Upper lobe of right lung (tissue), 1 donor: ENCODE data around the gene TBCD. TPM values are rescaled to one million over a fixed set of nuclear protein-coding genes. Genes with fewer than 3 reads are reported as not detected.

ENCODE experiments used
- ATAC-seq: fragments of 200-7000 bp; cut with Tn5 transposase; one replicate; pipeline ENCODE4 v1.9.1; 2020; ENCODE audit warnings: mild to moderate bottlenecking, moderate library complexity
- DNase-seq: peaks from one replicate; pipeline ENCODE4 v3.0.0-alpha.2; 2020
- H3K27ac ChIP-seq: fragments of 200-600 bp; one replicate; pipeline ENCODE4 v1.8.0; 2022
- H3K27me3 ChIP-seq: fragments of 200-600 bp; one replicate; pipeline ENCODE4 v1.8.0; 2022; ENCODE audit warnings: mild to moderate bottlenecking
- H3K36me3 ChIP-seq: fragments of 200-600 bp; one replicate; pipeline ENCODE4 v1.8.0; 2022
- H3K4me1 ChIP-seq: fragments of 200-600 bp; one replicate; pipeline ENCODE4 v1.8.0; 2022
- H3K4me3 ChIP-seq: fragments of 200-600 bp; one replicate; pipeline ENCODE4 v1.8.0; 2022; ENCODE audit warnings: mild to moderate bottlenecking
- H3K9me3 ChIP-seq: fragments of 200-600 bp; one replicate; pipeline ENCODE4 v1.8.0; 2022
- intact Hi-C: fragments of 100-400 bp; cut with DNase I; formaldehyde crosslinking; loops from one replicate; pipeline ENCODE4 v1.11.0; 2022
- total RNA-seq: library from RNA; stranded (reverse); fragmentation: NEBNext Ultra II Directional; extraction: Animal tissue kit (Norgen Biotek cat#: 25700); gene quantifications from one replicate; pipeline ENCODE4 v1.2.1, GENCODE V29; 2021
- TF ChIP-seq, protein P1 (sequence below): fragments of 200-600 bp; IDR thresholded peaks from one replicate; pipeline ENCODE4 v1.8.0; 2022; ENCODE audit warnings: antibody characterized with exemption
- donor health status: DM: no; HTN: yes; CAD: no; lungs with severe emphysema.

The TBCD gene
- total RNA-seq, 1 donor from 2014 or later = 84.5 TPM

DNA sequence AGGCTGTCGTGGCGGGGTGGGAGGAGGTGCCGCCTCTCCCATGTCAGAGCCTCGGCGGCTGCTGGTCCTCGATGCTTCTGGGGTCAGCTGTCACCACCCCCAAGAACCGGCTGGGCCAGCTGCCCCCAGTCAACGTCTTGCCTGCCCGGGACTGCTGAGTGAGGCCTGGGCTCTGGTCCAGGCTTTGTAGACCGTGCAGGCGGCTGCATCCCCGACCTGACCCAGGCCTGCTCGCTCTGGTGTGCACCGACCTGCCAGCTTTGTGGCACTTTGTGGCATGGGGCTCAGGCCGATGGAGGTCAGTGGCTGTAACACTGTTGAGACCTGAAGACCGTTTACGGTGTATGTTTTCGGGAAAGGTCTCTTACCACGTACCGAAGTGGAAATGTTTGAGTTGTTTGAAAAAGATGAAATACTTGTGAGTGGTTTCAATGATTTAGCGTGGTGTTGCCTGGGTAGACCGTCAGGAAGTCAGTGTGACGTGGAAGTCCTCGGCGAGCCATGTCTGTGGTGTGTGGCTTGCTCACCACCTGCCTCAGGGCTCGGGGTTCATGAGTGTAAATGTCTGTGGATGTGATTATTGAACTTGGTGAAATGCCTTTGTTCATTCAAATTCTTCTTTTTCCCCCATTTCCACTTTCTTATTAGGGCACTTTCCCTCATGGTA, 141.2 kb downstream of the TBCD start:
- Histone ChIP-seq H3K27me3 (no peaks in the 10 kb centered on the region), H3K4me3 (no peak overlapping the region), H3K9me3 (no peaks in the 10 kb centered on the region), H3K4me1 (peaks cover 36% of the 10 kb centered on the region), H3K36me3 (no peaks in the 10 kb centered on the region), H3K27ac (peak overlapping the region; percentile 52)
- intact Hi-C loops = no loop called here
- ATAC-seq (peak; percentile 5), DNase-seq (peak; percentile 82)
- TF ChIP-seq, protein P1, sequence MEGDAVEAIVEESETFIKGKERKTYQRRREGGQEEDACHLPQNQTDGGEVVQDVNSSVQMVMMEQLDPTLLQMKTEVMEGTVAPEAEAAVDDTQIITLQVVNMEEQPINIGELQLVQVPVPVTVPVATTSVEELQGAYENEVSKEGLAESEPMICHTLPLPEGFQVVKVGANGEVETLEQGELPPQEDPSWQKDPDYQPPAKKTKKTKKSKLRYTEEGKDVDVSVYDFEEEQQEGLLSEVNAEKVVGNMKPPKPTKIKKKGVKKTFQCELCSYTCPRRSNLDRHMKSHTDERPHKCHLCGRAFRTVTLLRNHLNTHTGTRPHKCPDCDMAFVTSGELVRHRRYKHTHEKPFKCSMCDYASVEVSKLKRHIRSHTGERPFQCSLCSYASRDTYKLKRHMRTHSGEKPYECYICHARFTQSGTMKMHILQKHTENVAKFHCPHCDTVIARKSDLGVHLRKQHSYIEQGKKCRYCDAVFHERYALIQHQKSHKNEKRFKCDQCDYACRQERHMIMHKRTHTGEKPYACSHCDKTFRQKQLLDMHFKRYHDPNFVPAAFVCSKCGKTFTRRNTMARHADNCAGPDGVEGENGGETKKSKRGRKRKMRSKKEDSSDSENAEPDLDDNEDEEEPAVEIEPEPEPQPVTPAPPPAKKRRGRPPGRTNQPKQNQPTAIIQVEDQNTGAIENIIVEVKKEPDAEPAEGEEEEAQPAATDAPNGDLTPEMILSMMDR = no peak

DNA sequence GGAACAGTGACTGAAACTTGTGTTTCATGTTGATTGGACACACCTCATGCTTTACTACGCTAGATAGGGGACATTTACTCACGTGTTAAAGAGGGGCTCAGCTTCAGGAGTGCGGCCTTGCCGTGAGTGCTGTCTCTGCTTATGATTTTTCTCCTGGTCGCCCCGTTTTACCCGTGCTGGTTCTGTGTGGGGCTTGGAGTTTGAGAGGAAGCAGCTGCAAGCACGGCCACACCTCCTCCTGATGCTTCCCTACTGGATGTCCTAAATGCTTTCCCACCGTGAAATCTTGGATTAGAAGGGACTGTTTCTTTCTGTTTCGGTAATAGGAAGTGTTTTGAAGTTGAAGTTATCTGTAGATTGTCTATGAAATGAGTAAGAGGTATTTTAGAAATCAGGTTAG, 141.9 kb downstream of the TBCD start:
- Histone ChIP-seq H3K27me3 (no peaks in the 10 kb centered on the region), H3K27ac (peak overlapping the region; percentile 52), H3K9me3 (no peaks in the 10 kb centered on the region), H3K4me1 (peaks cover 36% of the 10 kb centered on the region), H3K36me3 (no peaks in the 10 kb centered on the region), H3K4me3 (no peak overlapping the region)
- TF ChIP-seq, protein P1 = no peak
- no peak for ATAC-seq
- DNase-seq = no peak
- intact Hi-C loops = no loop called here

DNA sequence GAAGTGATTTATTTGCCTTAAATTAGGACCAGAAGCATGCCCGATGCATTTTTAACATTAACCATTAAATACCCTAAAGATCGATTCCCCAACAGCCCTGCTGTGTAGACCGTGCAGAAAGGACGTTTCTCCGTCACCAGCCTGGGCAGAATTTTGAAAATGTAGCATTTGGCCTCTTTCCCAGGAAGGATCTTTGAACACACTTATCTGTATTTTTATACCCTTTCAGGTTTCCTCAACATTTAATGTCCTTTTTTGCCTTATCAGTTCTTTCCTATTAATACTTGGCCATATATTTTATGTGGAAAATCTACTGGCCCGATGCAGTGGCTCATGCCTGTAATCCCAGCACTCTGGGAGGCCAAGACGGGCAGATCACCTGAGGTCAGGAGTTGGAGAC, 142.5 kb downstream of the TBCD start:
- intact Hi-C loops = no loop called here
- ATAC-seq (no peak), DNase-seq (no peak)
- no peaks in the 10 kb centered on the region for H3K36me3 ChIP-seq
- peaks cover 36% of the 10 kb centered on the region for H3K4me1 ChIP-seq
- H3K27me3 ChIP-seq = no peaks in the 10 kb centered on the region
- TF ChIP-seq, protein P1 = no peak
- H3K27ac ChIP-seq = peak overlapping the region; percentile 44
- H3K4me3 ChIP-seq = no peak overlapping the region
- H3K9me3 ChIP-seq = no peaks in the 10 kb centered on the region

DNA sequence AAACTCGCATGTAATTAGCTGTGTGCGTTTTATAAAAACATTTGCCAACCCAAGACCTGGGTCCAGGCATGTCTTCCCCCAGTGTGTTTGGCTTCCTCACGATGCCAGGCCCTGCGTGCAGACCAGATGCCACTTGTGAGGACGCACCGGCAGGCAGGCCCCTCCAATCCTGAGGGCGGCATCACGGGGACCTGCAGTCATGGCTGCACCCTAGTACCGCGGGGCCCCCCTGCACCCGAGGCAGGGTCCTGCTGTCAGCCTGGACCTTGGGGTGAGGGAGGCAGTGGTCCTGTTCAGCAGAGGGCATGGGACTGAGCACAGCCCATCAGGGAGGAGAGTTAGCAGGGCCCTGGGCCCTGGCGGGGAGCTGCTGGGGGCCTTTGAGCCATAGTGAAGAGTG, 143.2 kb downstream of the TBCD start:
- Histone ChIP-seq H3K36me3 (no peaks in the 10 kb centered on the region), H3K4me1 (peaks cover 32% of the 10 kb centered on the region), H3K27me3 (no peaks in the 10 kb centered on the region), H3K27ac (no peak overlapping the region), H3K9me3 (no peaks in the 10 kb centered on the region), H3K4me3 (no peak overlapping the region)
- TF ChIP-seq, protein P1 = no peak
- intact Hi-C loops = no loop called here
- ATAC-seq (no peak), DNase-seq (no peak)

DNA sequence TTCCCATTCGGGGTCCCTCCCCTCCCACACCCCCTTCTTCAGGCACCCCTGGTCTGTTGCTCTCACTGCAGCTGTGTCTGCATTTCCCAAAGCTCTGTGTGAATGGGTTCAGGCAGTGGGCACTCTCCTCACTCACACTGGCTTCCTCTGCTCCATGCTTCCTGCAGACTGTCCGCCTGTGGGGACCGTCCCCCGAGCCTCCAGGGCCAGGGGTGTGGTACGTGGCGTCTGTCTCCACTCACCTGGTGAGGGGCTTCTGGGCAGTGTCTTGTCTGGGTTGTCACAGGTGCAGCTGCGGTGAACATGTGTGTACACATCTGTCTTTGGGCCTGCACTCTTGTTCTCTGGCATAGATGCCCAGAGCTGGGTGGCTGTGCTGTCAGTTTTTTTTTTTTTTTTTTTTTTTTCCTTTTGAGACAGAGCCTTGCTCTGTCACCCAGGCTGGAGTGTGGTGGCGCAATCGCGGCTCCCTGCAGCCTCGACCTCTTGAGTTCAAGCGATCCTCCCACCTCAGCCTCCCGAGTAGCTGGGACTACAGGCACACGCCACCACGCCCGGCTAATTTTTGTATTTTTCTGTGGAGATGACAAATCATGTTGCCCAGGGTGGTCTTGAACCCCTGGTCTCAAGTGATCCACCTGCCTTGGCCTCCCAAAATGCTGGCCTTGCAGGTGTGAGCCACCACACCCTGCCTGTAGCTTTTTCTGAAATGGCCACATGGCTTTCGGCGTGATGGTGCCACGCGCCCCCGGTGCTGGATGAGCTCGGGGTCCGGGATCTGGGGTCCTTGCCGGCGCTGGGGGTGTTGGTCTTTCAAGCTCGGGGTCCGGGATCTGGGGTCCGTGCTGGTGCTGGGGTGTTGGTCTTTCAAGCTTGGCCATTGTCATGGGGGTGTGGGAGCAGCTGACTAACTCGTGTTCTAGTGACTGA, 144.5 kb downstream of the TBCD start:
- no peak for ATAC-seq

More for the DNA sequence above, 144.5 kb downstream of the TBCD start:
- Histone ChIP-seq H3K27me3 (no peaks in the 10 kb centered on the region), H3K9me3 (no peaks in the 10 kb centered on the region), H3K4me3 (no peak overlapping the region), H3K36me3 (peaks cover 9% of the 10 kb centered on the region), H3K27ac (no peak overlapping the region), H3K4me1 (peaks cover 26% of the 10 kb centered on the region)
- TF ChIP-seq, protein P1 = no peak
- no peak for DNase-seq
- intact Hi-C loops = no loop called here
